Right kidney (tissue), 1 donor: ENCODE measurements around the gene PPFIA1.
"Not testable (repeated sequence)": the region's sequence is repeated elsewhere in the genome, so short reads cannot be mapped to it uniquely, and the experiment has no call there.

Experiments
- DNase-seq: peaks from one replicate; pipeline ENCODE4 v3.0.0-alpha.2; 2016

The PPFIA1 gene

DNA sequence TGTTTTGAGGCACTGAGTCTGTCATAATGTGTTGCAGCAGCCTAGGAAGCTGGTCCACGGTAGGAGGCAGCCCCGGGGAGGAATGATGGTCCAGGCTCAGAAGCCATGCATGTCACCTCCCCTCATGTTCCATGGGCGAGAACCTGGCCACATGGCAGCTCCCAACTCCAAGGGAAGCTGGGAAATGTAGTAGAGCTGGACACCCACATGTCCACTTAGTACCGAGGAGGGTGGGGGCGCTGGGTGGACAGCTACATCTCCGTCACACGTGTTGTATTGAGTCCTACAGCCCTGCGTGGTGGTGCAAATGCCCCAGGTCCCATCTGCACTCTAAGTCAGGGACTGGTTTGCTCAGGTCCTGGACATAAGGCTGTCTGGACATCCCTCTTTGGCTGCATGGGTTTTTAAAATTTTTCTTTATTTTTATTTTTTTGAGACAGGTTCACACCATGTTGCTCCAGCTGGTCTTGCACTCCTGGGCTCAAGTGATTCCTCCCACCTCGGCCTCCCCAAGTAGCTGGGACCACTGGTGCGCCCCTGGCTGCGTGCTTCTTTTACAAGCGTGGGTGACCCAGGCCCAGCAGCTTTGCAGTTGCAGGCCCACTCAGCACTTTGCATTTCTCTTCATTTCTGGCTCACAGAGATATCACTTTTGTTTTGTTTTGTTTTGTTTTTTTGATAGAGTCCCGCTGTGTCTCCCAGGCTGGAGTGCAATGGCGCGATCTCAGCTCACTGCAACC is 123.9 kb downstream of the PPFIA1 start:
- DNase-seq = no peak

DNA sequence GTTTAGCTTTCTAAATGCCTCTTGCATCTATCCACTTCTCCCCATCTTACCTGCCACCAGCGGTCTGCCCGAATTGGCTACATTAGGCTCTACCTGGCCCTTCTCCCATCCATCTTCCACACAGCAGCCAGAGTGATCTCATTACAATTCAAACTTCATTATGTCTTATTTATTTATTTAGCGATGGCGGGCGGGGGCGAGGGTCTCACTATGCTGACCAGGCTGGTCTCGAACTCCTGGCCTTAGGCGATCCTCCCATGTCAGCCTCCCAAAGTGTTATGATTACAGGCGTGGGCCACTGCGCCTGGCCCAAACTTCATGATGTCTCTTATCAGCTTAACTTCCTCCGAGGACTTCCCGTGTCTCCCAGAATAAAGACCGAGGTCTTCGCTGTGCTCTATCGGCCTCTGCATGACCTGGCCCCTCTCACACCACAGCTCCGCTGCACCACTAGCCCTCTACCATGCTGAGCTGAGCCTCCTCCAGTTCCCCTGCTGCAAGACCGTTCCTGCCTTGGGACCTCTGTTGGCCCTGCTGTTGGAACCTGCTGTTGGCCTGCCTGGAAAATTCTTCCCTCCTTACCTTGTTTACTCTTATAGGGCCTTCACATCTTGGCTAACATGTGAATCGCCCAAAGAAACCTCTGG is 127.0 kb downstream of the PPFIA1 start:
- no peak for DNase-seq

DNA sequence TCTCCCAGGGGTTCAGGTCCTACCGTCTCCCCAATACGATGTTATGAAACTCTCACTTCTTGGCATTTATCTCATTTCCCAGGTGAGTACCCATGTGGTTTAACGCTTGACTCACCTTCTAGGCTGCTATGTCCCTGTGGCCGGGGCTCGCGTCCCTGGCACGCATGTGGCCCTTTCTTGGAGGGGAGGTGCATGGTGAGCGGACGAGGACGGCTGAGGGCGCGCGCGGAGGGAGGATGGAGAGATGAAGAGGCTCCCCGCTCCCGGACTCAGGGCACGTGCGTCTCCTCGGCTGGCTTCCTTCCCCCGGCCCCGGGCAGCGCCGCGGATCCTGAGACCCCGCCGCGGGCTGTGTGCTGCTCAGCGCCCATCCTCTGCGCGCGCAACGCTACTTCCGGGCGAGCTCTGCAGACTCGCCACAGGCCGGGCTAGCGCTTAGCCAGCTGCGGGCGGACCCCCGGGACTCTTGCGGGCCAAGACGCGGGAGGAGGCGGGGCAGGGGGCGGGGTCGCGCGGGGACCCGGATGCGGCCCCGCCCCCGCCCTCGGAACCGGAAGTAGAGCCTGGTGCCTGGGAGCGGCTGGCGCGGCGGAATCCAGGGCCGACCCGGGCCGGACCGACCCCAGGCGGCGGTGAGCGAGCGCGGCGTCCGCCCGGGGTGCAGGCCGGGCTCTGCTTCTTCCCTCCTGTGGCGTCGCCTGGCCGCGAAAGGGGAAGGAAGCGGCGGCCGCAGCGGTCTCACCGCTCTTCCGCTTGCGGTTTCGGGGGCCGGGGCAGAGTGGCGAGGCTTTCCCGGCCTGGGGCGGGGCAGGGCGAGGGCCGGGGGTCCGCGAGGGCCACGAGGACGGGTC is 127.7 kb downstream of the PPFIA1 start, which contains the start of gene CTTN:
Gene CTTN (plus strand): TSS at position 547 of the 851 bp plus-strand sequence. CDS start 8,769 bp downstream, outside the sequence.
- DNase-seq = peak; percentile 95

DNA sequence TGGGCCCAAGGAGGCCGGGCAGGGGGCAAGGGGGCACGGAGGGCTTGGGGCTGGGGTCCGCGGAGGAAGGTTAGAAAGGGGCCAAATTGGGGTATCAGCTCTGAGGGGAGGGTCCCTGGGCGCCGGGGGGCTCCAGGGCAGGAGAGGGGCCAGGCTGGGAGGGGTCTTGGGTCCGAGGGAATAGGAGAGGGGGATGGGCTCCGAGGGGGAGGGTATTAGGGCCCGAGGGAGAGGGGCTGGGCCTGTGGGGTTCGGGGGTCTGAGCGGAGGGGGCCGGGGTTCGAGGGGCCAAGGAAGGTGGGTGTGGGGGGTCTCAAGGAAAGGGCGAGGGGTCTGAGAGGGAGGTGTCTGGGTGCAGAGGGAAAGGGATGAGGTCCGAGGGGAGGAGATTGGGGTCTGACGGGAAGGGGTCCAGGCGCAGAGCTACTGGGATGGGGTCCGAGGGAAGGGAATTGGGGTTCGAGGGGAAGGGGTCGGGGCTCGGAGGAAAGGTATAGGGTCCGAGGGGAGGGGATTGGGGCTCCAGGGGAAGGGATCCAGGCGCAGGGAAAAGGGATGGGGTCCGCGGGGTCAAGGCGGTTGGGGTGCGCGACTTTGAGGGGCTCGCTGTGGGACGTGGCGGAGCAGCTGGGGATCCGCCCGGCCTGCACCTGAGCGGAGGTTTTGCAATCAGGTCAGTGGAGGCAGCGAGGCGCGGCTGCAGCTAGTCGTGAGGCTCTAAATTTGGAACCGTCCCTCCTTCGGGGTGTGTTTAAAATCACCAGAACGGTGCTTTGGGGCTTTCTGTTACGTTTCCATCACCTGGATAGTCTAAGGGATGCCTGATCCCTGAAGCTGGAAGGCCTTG is 128.6 kb downstream of the PPFIA1 start:
- DNase-seq = no peak

DNA sequence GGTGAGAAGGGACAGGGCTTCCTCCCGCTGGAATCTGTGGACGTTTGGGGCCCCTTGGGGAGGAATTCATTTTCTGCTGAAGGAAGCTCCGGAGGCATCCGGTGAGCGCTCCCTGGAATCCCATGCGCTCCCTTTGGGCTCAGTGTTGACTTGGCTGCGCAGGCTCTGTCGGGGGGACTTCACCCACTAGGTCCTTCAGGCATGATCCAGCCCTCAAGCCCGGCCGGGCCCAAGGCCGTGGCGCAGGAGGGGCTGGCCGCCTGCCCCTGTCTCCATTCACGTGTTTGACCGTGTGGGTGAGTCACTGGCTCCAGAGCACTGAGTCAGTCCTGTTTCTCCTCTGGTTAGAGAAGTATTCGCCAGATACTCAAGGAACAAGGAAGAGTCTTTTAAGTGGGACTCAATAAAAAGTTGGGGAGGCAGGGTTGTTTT is 129.2 kb downstream of the PPFIA1 start:
- peak; percentile 31 for DNase-seq

DNA sequence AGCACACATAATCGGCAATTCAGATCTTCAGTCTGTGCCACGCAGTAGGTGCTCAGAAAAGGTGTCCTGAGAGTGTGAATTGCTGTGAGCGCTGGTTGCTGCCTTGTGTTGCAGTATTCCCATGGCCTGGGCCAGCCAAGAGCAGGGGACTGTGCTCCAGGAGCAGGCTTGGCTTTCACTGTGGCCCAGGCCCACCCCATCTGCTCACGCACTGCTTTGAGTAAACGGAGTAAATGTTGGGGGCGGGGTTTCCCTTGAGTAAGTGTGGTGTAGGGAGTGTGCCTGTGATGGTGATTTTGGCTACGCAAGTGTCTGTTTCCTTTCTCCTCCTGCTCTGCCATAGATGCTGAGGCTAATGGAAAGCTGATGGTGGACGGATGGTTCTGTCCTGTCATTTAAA is 130.2 kb downstream of the PPFIA1 start:
- no peak for DNase-seq

DNA sequence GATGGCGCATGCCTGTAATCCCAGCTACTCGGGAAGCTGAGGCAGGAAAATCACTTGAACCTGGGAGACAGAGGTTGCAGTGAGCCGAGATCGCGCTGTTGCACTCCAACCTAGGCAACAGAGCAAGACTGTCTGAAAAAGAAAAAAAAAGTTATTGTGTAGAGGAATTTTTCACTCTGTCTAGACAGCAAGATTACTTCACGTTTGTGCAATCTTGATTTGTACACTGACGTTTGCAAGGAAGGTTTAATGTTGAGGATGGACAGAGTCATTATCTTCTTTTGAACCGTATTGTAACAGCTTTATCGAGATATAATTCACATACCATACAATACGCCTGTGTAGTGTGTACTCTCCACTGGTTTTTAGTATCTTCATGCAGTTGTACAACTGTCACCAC is 131.5 kb downstream of the PPFIA1 start:
- no peak for DNase-seq

DNA sequence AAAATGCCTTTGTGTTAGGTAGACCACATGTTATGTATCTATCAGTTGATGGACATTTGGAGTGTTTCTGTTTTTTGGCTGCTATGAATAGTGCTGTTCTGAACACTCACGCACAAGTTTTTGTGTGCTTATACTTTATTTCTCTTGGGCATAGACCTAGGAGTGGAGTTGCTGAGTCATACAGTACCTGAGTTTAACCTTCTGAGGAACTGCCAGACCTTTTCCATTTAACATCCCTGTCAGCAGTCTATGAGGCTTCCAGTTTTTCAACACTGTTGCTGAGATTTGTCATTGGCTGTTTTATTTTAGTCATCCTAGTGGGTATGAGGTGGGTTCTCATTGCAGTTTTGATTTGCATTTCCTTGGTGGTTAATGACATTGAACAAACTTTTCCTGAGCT is 132.2 kb downstream of the PPFIA1 start:
- DNase-seq = no peak

DNA sequence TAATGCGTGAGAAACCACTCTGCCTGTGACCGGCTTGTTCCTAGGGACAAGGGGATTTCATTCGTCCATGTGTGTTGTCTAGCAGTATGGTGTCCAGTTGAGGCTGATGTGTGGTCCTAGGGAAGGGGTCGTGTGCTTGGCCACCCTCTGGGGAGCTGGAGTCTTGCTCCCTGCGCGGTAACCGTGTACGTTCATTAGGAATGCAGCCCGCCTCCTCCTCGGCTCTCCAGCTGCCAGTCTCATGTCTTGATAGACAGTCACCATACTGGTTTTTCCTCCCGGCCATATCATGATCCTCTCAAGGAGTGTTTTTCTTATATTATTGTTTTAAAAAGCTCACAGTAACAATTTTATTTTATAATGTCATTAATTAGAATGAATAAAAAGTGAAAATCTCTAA is 133.8 kb downstream of the PPFIA1 start:
- DNase-seq = no peak

DNA sequence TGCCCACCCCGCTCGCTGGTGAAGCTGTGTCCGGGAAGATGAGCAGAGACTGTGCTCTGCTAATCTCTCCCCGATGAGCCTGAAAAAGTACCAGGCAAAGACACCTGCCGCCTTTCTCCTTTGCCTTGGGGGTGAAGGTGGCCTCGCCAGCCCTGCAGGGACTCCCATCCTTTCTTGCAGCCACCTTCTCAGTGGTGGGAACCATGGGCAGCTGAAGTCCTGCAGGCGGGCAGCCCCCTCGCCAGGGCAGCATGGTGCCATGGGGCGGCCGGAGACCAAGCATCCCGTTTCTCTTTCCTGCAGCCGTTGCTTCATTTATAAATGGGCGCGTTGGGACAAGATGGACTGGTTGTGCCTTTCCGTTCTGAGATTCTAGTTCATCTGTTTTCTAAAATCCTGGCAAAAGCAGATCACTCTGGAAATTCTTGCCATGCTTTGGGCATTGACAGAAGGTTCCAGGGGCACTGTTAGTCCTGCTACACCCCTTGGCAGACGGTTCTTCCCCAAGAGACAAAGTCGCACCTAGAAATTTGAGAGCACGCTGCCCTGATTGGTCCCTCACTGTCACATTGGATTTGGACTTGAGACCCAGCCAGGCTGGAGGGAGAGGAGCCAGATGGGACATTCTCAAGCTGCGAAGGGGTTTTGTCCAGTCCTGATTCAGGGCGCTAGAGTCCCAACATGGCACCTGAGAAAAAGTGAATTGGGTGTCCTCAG is 135.3 kb downstream of the PPFIA1 start:
- DNase-seq = no peak

DNA sequence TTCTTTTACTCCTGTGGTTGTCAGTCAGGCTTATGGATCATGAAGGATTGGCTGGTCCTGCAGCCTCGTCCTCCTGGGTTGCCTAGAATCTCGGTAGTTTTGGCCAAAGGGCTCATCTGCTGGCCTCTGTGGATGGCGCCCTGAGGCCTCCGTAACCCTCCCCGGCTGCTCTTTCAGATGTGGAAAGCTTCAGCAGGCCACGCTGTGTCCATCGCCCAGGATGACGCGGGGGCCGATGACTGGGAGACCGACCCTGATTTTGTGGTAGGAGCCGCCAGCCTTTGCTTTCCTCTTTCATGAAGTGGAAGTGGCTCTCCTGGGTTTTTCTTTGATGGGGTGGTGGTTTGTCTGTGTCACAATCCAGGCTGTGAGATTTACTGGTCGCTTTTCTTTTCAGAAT is 136.6 kb downstream of the PPFIA1 start:
- no peak for DNase-seq

DNA sequence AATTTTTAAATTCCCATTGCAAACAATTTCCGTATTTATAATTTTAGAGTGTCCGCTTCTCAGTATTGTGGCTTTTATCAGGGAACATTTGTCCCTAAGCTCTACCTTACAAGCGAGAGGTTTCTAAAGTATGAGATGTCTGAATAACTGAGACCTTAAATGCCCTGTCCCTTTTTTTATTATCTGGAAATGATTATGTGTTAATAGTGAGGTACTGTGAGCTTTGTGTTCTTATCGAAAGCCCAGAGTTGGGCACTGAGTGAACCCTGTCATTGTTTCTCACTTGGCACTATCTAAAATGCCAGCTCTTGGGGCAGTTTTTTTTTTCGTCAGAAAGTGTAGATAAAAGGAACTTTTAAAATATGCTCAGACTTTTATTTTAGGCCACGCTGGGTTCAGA is 137.3 kb downstream of the PPFIA1 start:
- DNase-seq = no peak

DNA sequence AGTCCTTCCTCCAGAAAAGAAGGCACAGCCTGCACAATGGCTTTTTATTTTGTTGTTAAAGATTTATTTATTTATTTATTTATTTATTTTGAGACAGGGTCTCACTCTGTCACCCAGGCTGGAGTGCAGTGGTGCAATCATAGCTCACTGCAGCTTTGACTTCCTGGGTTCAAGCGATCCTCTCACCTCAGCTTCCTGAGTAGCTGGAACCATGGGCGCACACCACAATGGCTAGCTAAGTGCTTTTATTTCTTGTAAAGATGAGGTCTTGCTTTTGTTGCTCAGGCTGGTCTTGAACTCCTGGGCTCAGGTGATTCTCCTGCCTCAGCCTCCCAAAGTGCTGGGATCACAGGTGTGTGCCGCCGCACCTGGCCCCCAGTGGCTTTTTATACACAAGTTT is 137.8 kb downstream of the PPFIA1 start:
- not testable (repeated sequence) for DNase-seq

DNA sequence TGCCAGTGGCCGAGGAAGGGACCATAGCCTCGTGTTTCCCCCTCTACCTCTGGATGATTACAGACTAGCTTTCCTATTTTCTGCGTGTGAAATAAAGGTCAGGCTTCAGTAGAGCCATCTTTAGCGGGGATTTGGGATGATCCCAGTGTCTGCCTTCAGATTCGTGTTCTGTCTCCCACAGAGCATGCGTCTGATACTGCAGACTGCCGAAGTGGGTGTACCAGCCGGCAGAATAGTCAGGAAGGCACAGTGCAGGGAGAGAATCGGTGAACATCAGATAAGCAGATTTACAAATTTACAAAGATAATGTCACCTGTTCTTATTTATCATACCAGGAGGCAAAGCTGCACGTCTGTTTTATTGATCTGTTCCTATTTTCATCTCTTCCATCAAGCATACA is 138.9 kb downstream of the PPFIA1 start:
- DNase-seq = no peak

DNA sequence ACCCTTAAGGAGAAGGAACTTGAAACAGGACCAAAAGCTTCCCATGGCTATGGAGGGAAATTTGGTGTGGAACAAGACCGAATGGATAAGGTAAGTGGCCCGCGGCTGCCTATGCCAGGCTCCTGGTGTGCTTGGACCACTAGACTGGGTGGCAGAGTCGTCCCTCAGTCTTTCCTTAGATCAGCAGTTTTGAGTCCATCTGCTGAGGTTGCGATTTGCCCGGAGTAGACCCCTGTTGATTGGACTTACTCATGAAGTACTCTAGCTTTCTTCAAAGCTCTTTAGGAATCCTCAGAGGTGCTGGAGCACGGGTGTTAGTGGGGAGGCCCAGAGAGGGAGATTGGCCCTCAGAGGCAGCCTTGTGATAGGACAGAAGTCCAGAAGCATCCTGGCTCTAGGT is 139.4 kb downstream of the PPFIA1 start:
- no peak for DNase-seq

DNA sequence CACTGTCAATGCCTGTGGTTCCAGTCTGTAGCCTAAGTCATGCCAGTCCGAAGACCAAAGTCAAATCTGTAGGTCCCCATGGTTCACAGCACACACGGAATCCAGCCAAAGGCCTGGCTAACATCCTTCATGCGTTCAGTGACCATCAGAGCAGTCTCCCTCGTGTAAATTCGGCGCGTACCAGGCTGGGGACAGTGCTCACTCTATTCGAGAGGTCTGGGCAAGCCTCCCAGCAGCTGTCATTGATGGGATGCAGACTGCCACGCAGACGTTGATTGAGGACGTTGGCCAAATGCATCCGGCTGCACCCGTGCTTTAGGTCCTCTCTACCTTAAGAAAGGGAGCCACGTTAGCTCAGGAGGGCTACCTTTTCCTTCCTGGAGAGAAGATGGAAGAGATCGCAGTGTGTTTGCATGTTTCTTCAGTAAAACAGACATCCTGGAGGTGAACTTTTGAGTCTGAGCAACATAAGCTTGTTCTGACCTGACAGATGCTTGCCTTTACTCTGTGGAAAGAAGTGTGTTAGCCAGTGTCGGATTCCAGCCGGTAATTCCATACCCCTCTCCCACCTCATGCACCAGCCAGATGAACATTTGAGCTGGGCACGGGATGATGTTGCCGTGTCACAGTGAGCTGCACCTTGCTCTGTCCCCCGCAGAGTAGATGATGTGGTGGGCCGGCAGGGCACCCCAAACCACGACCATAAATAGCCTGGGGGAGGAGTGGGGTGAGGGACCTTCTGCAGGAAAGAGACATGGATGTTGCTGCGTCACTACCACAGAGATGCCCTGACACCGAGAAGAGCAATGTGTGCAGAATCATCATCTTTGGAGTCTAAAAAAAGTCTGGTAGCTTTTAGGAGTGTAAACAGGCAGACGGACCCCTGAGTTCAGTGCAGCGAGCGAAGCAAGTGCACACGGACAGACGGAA is 140.1 kb downstream of the PPFIA1 start:
- peak; percentile 16 for DNase-seq

DNA sequence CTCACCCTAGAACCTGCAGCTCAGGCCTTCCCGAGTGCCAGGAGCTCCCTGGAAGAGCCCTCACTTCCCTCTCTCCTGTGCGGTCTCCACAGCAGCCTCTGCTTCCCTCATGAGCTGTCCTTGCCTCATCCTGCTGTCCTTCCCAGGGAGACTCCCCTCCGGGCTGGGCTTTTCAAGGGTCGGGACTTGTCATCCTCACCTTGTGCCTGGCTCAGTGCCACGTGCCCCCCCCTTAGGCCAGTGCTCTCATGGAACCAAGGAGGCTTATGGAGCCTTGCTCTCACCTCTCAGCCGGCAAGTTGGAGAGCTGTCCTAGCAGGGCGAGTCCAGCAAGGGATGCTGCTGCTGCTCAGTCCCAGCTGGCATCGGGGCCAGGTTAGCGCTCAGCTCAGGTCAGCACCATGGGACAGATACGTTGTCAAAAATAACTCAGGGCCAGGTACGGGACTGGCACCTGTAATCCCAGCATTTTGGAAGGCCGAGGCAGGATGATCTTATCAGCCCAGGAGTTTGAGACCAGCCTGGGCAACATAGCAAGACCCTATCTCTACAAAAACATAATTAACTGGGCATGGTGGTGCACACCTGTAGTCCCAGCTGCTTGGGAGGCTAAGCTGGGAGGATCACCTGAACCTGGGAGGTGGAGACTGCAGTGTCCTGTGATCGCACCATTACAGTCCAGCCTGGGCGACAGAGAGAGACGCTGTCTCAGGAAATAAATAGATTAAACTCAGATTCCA is 141.4 kb downstream of the PPFIA1 start:
- DNase-seq = no peak

DNA sequence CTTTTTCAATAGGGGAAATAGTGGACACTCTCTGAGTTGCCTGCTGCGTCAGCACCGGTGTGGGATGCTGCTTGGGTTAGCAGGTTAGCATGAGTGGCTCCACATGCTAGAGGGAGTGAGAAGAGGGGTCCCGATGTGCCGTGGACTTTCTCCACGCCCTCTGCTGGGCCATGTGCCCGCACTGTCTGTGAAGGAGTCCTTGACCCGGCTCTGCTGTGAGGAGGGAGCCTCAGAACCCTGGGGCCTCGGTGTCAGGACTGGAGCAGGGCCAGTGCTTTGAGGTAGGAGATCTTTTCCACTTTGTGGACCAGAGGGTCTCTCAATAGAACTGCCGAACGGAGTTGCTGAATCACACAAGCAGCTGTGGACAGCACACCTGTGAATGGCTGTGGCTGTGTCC is 142.7 kb downstream of the PPFIA1 start:
- DNase-seq = no peak

DNA sequence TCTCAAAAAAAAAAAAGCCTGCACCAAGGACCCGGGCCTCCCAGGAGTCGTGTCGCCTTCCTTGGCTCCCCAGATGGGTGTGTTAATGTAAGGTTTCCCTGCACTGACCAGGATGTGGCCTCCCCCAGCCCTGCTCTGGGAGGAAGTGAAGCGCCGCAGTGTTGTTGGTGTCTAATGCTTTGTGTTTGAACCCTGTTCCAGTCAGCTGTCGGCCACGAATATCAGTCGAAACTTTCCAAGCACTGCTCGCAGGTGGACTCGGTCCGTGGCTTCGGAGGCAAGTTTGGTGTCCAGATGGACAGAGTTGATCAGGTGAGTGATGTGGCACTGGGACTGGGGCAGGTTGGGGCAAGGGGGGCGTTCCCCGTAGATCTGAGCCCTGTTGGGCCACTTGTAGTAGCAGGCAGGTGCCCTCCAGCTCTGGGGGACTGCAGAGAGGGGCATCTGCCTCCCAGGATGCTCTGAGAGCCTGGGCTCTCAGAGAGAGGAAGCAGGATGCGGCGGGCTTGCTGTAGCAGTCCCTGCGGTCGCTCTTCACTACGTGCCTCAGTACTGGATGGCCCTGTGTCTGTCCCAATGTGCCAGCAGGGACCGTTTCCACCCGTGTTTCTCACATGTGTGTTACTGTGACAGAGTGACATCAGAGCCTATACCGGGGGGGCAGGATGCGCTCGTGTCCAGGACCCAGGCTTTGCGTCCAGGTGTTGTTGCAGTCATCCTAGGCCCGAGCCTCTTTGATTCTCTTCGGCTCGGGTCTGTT is 144.0 kb downstream of the PPFIA1 start:
- DNase-seq = no peak
